Prostate gland (tissue), 2 donors: Measurements from ENCODE around the gene ADH5. TPM values are rescaled to one million over a fixed set of nuclear protein-coding genes. Genes with fewer than 3 reads are reported as not detected.
A peak's percentile ranks its signal among the peaks of the same experiment; 100 is the strongest.
"Not testable (repeated sequence)": the region's sequence is repeated elsewhere in the genome, so short reads cannot be mapped to it uniquely, and the experiment has no call there.

Experiments used
- DNase-seq: peaks from one replicate; pipeline ENCODE4 v3.0.0-alpha.2; 2019; ENCODE audit warnings: low spot score
- H3K27ac ChIP-seq, 2 donors: fragments of 200-600 bp; sonication (generic); 2 replicates each; pipeline ENCODE4 v1.5.1; 2017 to 2019
- H3K27me3 ChIP-seq: fragments of 200-600 bp; sonication (generic); replicated peaks from 2 replicates; pipeline ENCODE4 v1.5.1; 2019; ENCODE audit not compliant: insufficient read depth
- H3K36me3 ChIP-seq, 2 donors: fragments of 200-600 bp; sonication (generic); 1 replicate in 1 of 2; 2 replicates in 1 of 2; pipeline versions ENCODE4 v1.5.1 to v1.8.1; 2017 to 2019
- H3K4me1 ChIP-seq: fragments of 200-600 bp; sonication (generic); replicated peaks from 2 replicates; pipeline ENCODE4 v1.5.1; 2019
- H3K4me3 ChIP-seq, 2 donors: fragments of 200-600 bp; sonication (generic); 2 replicates each; pipeline ENCODE4 v1.5.1; 2017 to 2019
- H3K9me3 ChIP-seq: fragments of 200-600 bp; sonication (generic); 2 replicates; pipeline ENCODE4 v1.5.1; 2017
- POLR2A ChIP-seq: fragments of 450-650 bp; IDR thresholded peaks from one replicate; pipeline ENCODE4 v1.6.1; 2016; ENCODE audit warnings: antibody characterized with exemption, mild to moderate bottlenecking
- POLR2AphosphoS5 ChIP-seq: sonication (generic); formaldehyde crosslinking; IDR thresholded peaks from one replicate; pipeline ENCODE4 v1.6.1; 2017; ENCODE audit warnings: antibody characterized with exemption
- WGBS: methylation state at CpG from one replicate; pipeline ENCODE4 v1.1.5; 2018; 5-methylcytosine and 5-hydroxymethylcytosine counted together
- intact Hi-C: fragments of 100-400 bp; cut with DNase I; formaldehyde crosslinking; loops from one replicate; pipeline ENCODE4 v1.14.2; 2022
- total RNA-seq, 2 donors: library from RNA; depleted of rRNA; stranded (reverse); fragments of >200 nt; gene quantifications; one replicate each; pipeline ENCODE4 v1.1.0, GENCODE V29; 2016
- TF ChIP-seq, protein P1 (sequence below), 4 experiments: fragments of 200-600 bp in 2 of 4; fragments of 450-650 bp in 2 of 4; sonication (generic) in 2 of 4; IDR thresholded peaks; 1 replicate in 3 of 4; 2 replicates in 1 of 4; pipeline ENCODE4 v1.5.1; 2016 to 2019; ENCODE audit warnings: antibody characterized with exemption in 4 of 4, mild to moderate bottlenecking in 2 of 4, moderate library complexity in 2 of 4

Gene ADH5
- total RNA-seq, 2 donors from 2014 or later: 127 to 149 TPM

DNA sequence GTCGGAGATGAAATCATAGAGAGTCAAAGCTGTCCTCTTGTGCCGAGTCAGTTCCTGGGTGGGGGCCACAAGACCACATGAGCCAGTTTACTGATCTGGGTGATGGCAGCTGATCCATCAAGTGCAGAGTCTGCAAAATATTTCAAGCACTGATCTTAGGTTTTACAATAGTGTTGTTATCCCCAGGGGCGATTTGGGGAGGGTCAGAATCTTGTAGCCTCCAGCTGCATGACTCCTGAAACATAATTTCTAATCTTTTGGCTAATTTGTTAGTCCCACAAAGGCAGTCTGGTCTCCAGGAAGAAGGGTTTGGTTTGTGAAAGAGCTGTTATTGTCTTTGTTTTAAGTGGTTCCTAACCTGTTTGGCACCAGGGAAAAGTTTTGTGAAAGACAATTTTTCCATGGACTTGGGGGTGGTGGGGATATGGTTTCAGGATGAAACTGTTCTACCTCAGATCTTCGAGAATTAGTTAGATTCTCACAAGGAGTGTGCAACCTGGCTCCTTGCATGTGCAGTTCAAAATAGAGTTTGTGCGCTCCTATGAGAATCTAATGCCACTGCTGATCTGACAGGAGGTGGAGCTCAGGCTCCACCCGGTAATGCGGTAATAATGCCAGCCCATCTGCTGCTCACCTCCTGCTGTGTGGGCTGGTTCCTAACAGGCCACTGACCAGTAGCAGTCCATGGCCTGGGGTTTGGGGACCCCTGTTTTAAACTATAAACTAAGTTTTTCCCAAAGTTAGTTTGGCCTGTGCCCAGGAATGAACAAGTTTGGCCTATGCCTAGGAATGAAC lies 63.9 kb downstream of the ADH5 start:
- H3K9me3 ChIP-seq: no peaks in the 10 kb centered on the region
- intact Hi-C loops: no loop called here
- peak overlapping the region in 1 of 2 donors; percentile 12 for H3K27ac ChIP-seq
- no peaks in the 10 kb centered on the region for H3K27me3 ChIP-seq
- no peaks in the 10 kb centered on the region for H3K4me1 ChIP-seq
- TF ChIP-seq POLR2AphosphoS5: no peak
- TF ChIP-seq, protein P1, sequence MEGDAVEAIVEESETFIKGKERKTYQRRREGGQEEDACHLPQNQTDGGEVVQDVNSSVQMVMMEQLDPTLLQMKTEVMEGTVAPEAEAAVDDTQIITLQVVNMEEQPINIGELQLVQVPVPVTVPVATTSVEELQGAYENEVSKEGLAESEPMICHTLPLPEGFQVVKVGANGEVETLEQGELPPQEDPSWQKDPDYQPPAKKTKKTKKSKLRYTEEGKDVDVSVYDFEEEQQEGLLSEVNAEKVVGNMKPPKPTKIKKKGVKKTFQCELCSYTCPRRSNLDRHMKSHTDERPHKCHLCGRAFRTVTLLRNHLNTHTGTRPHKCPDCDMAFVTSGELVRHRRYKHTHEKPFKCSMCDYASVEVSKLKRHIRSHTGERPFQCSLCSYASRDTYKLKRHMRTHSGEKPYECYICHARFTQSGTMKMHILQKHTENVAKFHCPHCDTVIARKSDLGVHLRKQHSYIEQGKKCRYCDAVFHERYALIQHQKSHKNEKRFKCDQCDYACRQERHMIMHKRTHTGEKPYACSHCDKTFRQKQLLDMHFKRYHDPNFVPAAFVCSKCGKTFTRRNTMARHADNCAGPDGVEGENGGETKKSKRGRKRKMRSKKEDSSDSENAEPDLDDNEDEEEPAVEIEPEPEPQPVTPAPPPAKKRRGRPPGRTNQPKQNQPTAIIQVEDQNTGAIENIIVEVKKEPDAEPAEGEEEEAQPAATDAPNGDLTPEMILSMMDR (IDR thresholded peaks at IDR 0.05): peak in 2 of 4 experiments; percentile 11 to 15
- peak; percentile 33 for DNase-seq
- no peak overlapping the region for H3K4me3 ChIP-seq
- no peaks in the 10 kb centered on the region for H3K36me3 ChIP-seq
- whole genome bisulfite sequencing: 67% methylated on average over 7 of the region's 7 CpGs

GRCh38 chr4:99023800-99024251 lies 64.8 kb downstream of the ADH5 start:
- intact Hi-C loops, H3K4me1 ChIP-seq, H3K27me3 ChIP-seq, H3K9me3 ChIP-seq, H3K4me3 ChIP-seq, H3K36me3 ChIP-seq, DNase-seq, H3K27ac ChIP-seq: not testable (repeated sequence)
- WGBS: 69% methylated on average over 10 of the region's 10 CpGs

GRCh38 chr4:99022566-99022965 lies 66.0 kb downstream of the ADH5 start:
- Histone ChIP-seq H3K4me3 (no peak overlapping the region), H3K9me3 (no peaks in the 10 kb centered on the region), H3K27me3 (no peaks in the 10 kb centered on the region), H3K4me1 (no peaks in the 10 kb centered on the region), H3K36me3 (no peaks in the 10 kb centered on the region), H3K27ac (no peak overlapping the region)
- intact Hi-C loops: no loop called here
- TF ChIP-seq, protein P1 (IDR thresholded peaks at IDR 0.05): no peak
- TF ChIP-seq POLR2A (no peak), POLR2AphosphoS5 (no peak)
- WGBS: 98% methylated on average over 9 of the region's 9 CpGs
- DNase-seq: no peak

- Histone ChIP-seq H3K27ac (no peak overlapping the region), H3K36me3 (no peaks in the 10 kb centered on the region), H3K9me3 (no peaks in the 10 kb centered on the region), H3K4me3 (no peak overlapping the region), H3K27me3 (no peaks in the 10 kb centered on the region), H3K4me1 (no peaks in the 10 kb centered on the region)
- TF ChIP-seq, protein P1 (IDR thresholded peaks at IDR 0.05): no peak
- TF ChIP-seq POLR2AphosphoS5: no peak
- no peak for TF ChIP-seq POLR2A
- intact Hi-C loops: no loop called here
- no peak for DNase-seq
- WGBS: 98% methylated on average over 5 of the region's 5 CpGs
Measured at GRCh38 chr4:99021386-99021785, 67.2 kb downstream of the ADH5 start.

Other genes with a start within 250 kb of the ADH5 start
- gene EIF4E, start 159.7 kb downstream of the ADH5 start, total RNA-seq: 10 to 100 TPM; 46.8 to 70.9 TPM
- gene METAP1, start 93.1 kb downstream of the ADH5 start, total RNA-seq: 10 to 100 TPM; 55.3 to 70.1 TPM
- not detected for gene ADH4, start 55.5 kb upstream of the ADH5 start, total RNA-seq
- not detected for gene ADH6, start 130.5 kb upstream of the ADH5 start, total RNA-seq
- gene ADH1A, start 202.2 kb upstream of the ADH5 start, total RNA-seq: under 1 TPM in 1 of 2 donors, not detected in 1; 0.40 TPM
- gene ADH1B, start 232.6 kb upstream of the ADH5 start, total RNA-seq: 10 to 100 TPM; 12.8 to 17.3 TPM